K562 (cell line): ENCODE measurements around the gene TUT1. TPM values are rescaled to one million over a fixed set of nuclear protein-coding genes. Genes with fewer than 3 reads are reported as not detected.

Source experiments
- ELF4 ChIP-seq: fragments of 450-650 bp; formaldehyde crosslinking; IDR thresholded peaks from 2 replicates; pipeline ENCODE4 v1.4.0; 2022; ENCODE audit warnings: missing genetic modification characterization
- HMG20A ChIP-seq: fragments of 450-650 bp; formaldehyde crosslinking; conservative IDR thresholded peaks from 2 replicates; pipeline ENCODE4 v1.4.0; 2020; ENCODE audit warnings: mild to moderate bottlenecking, mixed read lengths
- L3MBTL2 ChIP-seq: fragments of 450-650 bp; IDR thresholded peaks from 2 replicates; pipeline ENCODE4 v1.6.1; 2016; ENCODE audit warnings: mild to moderate bottlenecking, moderate library complexity
- NCOA1 ChIP-seq: fragments of 450-650 bp; IDR thresholded peaks from 2 replicates; pipeline ENCODE4 v1.6.1; 2016; ENCODE audit warnings: low read depth
- NFYB ChIP-seq: IDR thresholded peaks from 2 replicates; pipeline ENCODE4 v1.6.1; 2011; ENCODE audit warnings: mild to moderate bottlenecking, moderate library complexity; ENCODE audit not compliant: insufficient read length; ENCODE audit errors: extremely low read depth
- RUNX1 ChIP-seq: sonication (generic); IDR thresholded peaks from 2 replicates; pipeline ENCODE4 v1.6.1; 2016; ENCODE audit warnings: antibody characterized with exemption, low read depth
- SETDB1 ChIP-seq: IDR thresholded peaks from one replicate; pipeline ENCODE4 v1.6.1; 2012; ENCODE audit warnings: low read length, control low read depth, inconsistent platforms
- SRF ChIP-seq, 2 experiments: fragments of 250-450, 450-650 bp in 1 of 2; sonication (Bioruptor Pico) in 1 of 2; sonication (generic) in 1 of 2; formaldehyde crosslinking; IDR thresholded peaks; 2 replicates each; pipeline versions ENCODE4 v1.5.0 to v1.5.1; 2020 to 2022; ENCODE audit warnings: mild to moderate bottlenecking in 1 of 2, missing genetic modification reagents in 1 of 2
- TBL1XR1 ChIP-seq, 2 experiments: IDR thresholded peaks; 2 replicates each; pipeline ENCODE4 v1.6.1; 2012; ENCODE audit warnings: improper control_type of control experiment in 2 of 2, low read length in 2 of 2, mild to moderate bottlenecking in 1 of 2
- XRCC3 ChIP-seq: fragments of 450-650 bp; IDR thresholded peaks from 2 replicates; pipeline ENCODE4 v1.6.1; 2017; ENCODE audit warnings: mild to moderate bottlenecking, moderate library complexity
- ZC3H8 ChIP-seq: fragments of 450-650 bp; IDR thresholded peaks from 2 replicates; pipeline ENCODE4 v1.6.1; 2017
- ZNF316 ChIP-seq: fragments of 450-650 bp; IDR thresholded peaks from 2 replicates; pipeline ENCODE4 v1.6.1; 2016
- ZNF436 ChIP-seq: fragments of 250-450, 450-650 bp; sonication (Bioruptor Pico); formaldehyde crosslinking; IDR thresholded peaks from 2 replicates; pipeline ENCODE4 v1.7.0; 2020; ENCODE audit warnings: mild to moderate bottlenecking
- ZNF444 ChIP-seq: fragments of 250-450 bp; sonication (Bioruptor Pico); IDR thresholded peaks from 2 replicates; pipeline ENCODE4 v1.4.0; 2020; ENCODE audit warnings: mild to moderate bottlenecking, moderate library complexity
- polyA plus RNA-seq, 8 experiments: library from polyadenylated mRNA; depleted of rRNA in 4 of 8; stranded (reverse) in 5 of 8; unstranded in 3 of 8; fragments of >200 nt; fragmentation: Nextera tagmentation in 2 of 8; fragmentation: Illumina TruSeq in 1 of 8; extraction: Ambion mirVana in 2 of 8; extraction: Trizol in 1 of 8; gene quantifications; 2 replicates each; pipeline versions ENCODE4 v1.2.1 to v1.2.3, GENCODE V29; 2011 to 2014; ENCODE audit warnings: inconsistent platforms in 1 of 8, missing spikeins in 1 of 8
- total RNA-seq, 7 experiments: library from RNA; depleted of rRNA in 6 of 7; stranded (reverse); fragments of >200 nt in 6 of 7; fragmentation: Illumina TruSeq in 2 of 7; extraction: Trizol in 2 of 7; gene quantifications; 2 replicates each; pipeline versions ENCODE4 v1.2.1 to v1.2.3, GENCODE V29; 2011 to 2021; ENCODE audit warnings: low replicate concordance in 1 of 7
- TF ChIP-seq, protein P1 (sequence below): sonication (generic); formaldehyde crosslinking; IDR thresholded peaks from 2 replicates; pipeline ENCODE4 v1.8.1; 2023; ENCODE audit warnings: mild to moderate bottlenecking, missing genetic modification reagents
- TF ChIP-seq, protein P2 (sequence below): fragments of 450-650 bp; formaldehyde crosslinking; IDR thresholded peaks from 2 replicates; pipeline ENCODE4 v1.4.0; 2022; ENCODE audit warnings: missing genetic modification characterization
- TF ChIP-seq, protein P3 (sequence below): sonication (generic); formaldehyde crosslinking; IDR thresholded peaks from 2 replicates; pipeline ENCODE4 v1.8.1; 2022; ENCODE audit warnings: missing genetic modification reagents

The TUT1 gene
- total and polyA plus RNA-seq, 9 of the 15 experiments (the other 6 are each of a cell fraction or from before 2014, with no cell fraction given): 0.66 to 44.3 (median 15.7) TPM

DNA sequence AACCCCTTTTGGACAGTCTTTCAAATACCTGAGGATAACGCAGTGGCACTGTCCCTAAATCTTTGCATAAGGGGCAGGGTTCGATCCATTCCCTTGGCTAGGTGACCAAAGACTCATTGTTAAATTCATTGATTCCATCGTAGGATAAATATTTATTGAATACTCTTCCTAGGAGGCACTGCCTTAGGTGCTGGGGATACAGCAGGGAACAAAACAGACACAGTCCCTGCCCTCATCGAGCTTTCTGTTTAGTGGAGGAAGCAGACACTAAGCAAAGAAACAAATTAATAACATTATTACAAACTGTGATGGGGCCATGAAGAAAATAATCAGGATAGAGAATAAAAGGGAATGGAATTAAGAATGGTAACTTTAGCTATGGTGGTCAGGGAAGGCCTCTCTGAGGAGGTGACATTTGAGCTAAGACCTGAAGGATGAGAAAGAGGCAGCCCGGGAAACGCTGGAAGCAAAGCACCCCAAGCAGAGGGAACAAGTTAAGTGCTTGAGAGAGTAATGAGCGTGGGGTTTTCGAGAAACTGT is 29.8 kb upstream of the TUT1 start (continued):
- TF ChIP-seq ZNF444 (CRISPR knock-in tag): no peak
- TF ChIP-seq ZC3H8: 0 out of 2 replicates have a peak, but pooled peaks have one; percentile 32
- TF ChIP-seq, protein P1, sequence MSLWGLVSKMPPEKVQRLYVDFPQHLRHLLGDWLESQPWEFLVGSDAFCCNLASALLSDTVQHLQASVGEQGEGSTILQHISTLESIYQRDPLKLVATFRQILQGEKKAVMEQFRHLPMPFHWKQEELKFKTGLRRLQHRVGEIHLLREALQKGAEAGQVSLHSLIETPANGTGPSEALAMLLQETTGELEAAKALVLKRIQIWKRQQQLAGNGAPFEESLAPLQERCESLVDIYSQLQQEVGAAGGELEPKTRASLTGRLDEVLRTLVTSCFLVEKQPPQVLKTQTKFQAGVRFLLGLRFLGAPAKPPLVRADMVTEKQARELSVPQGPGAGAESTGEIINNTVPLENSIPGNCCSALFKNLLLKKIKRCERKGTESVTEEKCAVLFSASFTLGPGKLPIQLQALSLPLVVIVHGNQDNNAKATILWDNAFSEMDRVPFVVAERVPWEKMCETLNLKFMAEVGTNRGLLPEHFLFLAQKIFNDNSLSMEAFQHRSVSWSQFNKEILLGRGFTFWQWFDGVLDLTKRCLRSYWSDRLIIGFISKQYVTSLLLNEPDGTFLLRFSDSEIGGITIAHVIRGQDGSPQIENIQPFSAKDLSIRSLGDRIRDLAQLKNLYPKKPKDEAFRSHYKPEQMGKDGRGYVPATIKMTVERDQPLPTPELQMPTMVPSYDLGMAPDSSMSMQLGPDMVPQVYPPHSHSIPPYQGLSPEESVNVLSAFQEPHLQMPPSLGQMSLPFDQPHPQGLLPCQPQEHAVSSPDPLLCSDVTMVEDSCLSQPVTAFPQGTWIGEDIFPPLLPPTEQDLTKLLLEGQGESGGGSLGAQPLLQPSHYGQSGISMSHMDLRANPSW (CRISPR knock-in tag): no peak
- TF ChIP-seq, protein P2, sequence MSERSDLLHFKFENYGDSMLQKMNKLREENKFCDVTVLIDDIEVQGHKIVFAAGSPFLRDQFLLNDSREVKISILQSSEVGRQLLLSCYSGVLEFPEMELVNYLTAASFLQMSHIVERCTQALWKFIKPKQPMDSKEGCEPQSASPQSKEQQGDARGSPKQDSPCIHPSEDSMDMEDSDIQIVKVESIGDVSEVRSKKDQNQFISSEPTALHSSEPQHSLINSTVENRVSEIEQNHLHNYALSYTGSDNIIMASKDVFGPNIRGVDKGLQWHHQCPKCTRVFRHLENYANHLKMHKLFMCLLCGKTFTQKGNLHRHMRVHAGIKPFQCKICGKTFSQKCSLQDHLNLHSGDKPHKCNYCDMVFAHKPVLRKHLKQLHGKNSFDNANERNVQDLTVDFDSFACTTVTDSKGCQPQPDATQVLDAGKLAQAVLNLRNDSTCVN (CRISPR knock-in tag): 0 out of 2 replicates have a peak, but pooled peaks have one; percentile 46
- TF ChIP-seq XRCC3: no peak
- no peak for TF ChIP-seq SETDB1
- TF ChIP-seq, protein P3, sequence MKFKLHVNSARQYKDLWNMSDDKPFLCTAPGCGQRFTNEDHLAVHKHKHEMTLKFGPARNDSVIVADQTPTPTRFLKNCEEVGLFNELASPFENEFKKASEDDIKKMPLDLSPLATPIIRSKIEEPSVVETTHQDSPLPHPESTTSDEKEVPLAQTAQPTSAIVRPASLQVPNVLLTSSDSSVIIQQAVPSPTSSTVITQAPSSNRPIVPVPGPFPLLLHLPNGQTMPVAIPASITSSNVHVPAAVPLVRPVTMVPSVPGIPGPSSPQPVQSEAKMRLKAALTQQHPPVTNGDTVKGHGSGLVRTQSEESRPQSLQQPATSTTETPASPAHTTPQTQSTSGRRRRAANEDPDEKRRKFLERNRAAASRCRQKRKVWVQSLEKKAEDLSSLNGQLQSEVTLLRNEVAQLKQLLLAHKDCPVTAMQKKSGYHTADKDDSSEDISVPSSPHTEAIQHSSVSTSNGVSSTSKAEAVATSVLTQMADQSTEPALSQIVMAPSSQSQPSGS (CRISPR knock-in tag): no peak
- TF ChIP-seq RUNX1: no peak
- TF ChIP-seq ZNF316: peak; percentile 69
- TF ChIP-seq NCOA1: no peak
- TF ChIP-seq ZNF436 (CRISPR knock-in tag): 0 out of 2 replicates have a peak, but pooled peaks have one; percentile 12
- TF ChIP-seq HMG20A: no peak
- no peak for TF ChIP-seq SRF (CRISPR knock-in tag; IDR thresholded peaks at IDR 0.05)
- no peak for TF ChIP-seq TBL1XR1 (IDR thresholded peaks at IDR 0.05; ENCODE audit: low read length in 2 of 2)
- TF ChIP-seq L3MBTL2: no peak
- no peak for TF ChIP-seq NFYB
- 0 out of 2 replicates have a peak, but pooled peaks have one; percentile 29 for TF ChIP-seq ELF4 (CRISPR knock-in tag)
